ENCODE measurements around the gene HERC2.
A peak's percentile ranks its signal among the peaks of the same experiment; 100 is the strongest.
"Not testable (repeated sequence)": the region's sequence is repeated elsewhere in the genome, so short reads cannot be mapped to it uniquely, and the experiment has no call there.

Gene HERC2

DNA sequence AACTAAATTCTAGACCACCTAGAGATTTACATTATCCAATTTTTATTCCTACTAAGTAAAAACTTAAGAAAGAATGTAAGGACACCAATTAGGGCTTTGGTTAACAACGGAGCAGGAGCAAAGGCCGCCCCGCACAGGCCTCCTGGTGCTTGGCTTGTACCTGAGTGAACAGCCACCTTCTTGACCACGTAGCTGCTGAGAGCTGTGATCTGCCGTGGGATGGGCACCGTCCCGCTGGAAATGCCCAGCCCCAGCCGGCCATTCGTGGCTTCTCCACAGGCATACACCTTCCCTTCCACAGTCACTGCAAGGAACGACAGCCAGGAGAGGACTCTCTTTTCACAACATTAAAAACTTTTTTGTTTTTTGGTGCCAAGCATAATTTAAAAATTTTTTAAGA lies 143.3 kb downstream of the HERC2 start:
- no peak for DNase-seq

DNA sequence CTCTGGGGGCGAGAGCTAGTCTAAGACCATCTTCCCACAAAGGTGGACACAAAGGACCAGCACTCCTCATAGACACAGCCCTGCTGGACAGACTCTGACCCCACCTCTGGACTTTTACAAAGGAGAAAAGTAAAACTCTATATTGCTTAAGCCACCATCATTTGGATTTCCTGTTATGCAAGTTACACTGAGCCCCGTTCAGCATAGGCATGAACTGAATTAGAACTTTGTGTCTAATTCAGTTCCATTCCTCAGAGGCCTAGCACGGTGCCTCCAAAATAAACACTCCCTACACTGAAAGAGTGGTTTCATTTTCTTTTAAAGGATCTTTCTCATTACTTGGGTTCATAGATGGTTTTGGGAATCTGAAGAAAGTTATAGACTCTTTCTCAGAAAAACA lies 143.7 kb downstream of the HERC2 start:
- no peak for DNase-seq

DNA sequence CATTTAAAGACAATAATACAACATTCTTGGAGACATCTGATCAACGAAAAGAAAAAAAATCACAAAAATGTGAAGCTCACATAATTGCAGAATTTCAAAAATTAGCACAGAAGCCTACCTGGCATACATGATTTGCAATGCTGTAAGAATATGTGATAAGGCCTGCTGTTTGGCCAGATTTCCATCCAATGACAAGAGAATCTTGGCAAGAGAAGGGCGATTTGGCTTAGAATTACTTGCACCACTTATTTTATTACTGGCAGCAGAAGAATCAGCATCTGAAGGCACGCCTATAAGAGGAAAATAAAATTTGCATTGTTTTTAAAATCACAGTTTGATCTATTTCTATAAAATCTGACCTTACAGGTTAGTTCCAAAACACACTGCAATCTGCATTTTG lies 152.6 kb downstream of the HERC2 start:
- no peak for DNase-seq

DNA sequence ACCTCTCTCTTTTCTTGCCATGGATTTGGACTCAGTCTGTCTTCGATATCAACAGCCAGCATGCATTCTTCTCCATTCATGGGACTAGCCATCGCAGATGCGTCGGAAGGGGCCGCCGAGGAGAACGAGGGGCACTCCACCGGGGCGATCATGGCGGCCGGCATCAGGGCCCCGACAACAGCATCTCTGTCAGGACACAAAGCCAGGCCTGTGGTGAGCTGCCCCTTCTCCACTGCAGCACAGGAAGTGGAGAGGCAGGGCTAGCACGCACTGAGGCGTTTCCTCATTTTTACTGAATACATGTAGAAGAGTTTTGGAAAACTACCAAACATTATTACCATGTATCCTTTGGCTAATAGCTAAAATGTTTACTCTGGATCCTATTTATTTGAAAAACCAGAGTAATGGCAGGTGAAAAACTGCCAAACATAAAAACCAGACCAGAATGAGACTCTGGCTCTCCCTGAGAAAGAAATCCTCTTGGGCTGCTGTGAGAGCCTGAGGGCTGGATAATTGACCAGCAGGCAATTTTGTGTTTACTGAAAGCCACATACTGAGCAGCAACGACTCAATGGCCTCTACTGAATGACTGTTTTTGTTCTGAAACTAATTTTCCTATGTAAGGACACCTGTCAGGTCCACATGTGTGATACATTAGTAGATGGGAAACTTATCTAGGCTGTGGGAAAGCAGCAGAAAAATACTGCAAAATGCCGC lies 153.4 kb downstream of the HERC2 start:
- not testable (repeated sequence) for DNase-seq

DNA sequence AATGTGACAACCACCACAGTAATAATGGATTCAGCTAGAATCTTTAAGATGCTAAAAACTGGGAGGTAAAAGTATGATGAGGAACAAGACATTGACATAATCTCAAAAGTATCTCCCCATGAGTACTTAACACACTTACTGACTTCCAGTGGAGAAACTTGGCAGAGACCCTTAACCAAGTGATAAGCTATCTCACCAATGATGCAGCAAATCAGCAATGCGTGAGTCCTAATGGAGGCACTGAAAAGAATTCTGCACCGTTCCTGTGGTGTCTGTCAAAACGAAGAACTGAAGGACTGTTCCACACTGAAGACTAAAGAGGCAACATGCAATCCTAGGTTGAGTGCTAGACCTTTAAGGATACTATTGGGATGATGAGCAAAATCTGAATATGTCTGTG lies 154.9 kb downstream of the HERC2 start:
- no peak for DNase-seq

DNA sequence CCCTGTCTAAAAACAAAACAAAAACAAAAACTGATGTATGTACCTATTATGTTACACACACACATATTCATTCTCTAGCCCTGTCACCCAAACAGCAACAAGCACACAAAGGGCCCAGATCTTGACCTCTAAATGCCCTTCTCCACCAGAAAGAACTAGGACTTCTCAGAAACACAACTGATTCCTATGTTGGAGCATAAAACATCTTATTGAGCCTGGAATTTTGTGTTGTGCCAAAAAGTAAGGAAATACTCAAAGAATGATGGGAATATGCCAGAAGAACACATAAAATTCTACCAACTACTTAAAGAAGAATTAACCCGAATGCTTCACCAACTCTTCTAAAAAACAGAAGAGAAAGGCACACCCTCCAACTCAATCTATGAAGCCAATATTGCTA lies 156.2 kb downstream of the HERC2 start:
- DNase-seq: no peak

DNA sequence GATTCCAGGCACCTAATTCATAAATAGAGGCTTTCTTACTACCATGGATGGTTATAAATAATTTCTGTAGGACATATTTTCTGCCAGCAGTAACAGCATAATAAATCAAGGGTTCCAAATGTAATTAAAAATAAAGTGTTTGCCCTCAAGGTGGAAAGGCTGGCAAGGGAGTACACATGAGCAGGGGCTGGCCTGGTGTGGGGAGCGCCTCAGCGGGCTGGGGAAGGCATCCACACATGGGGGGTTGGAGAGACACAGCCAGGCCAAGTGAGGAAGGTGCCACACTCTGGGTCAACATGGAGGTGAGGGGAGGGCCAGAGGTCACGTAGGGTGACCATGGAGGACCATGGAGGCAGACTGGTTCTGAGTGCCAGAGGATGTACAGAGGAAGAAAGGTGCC lies 157.1 kb downstream of the HERC2 start:
- no peak for DNase-seq

DNA sequence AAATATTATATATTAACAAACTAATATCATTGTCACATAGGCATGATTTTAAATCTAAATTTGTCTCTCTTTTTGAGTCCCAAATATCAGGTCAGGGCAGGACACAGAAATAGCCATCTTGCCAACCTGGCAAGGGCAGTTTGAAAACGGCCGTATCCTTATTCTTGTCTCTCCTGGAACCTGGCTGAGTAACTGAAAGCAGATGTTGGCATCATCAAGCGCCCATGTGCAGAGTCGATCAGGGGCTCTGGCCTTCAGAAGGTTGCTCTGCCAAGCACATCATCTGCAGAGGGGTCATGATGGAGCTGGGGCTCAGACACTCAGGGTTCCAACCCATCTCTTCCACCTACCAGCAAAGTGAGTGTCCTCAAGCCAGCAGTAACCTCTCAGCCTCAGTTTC lies 167.7 kb downstream of the HERC2 start:
- DNase-seq: no peak

DNA sequence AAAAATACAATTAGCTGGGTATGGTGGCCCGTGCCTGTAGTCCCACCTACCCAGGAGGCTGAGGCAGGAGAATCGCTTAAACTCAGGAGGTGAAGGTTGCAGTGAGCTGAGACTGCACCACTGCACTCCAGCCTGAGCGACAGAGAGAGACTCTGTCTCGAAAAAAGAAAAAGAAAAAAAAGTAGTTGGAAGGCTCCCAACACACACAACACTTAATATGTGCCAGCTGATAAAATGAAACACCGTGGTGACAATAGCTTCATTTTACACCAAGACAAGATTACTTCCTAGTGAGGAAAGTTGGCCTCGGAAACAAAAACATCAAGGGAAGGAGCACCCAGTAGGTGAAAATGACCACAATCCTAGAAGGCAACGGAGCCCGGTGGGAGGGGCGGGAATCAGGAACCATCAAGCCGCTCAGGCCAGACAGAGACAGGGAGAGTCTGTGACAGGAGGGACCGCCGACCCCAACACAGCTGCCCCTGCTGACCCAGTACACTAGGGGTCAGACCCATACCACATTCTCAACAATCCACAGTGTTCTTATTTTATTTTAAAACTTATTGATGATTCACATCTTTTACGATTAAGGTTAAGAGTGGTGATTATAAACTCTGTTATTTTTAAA lies 168.4 kb downstream of the HERC2 start:
- DNase-seq: no peak

DNA sequence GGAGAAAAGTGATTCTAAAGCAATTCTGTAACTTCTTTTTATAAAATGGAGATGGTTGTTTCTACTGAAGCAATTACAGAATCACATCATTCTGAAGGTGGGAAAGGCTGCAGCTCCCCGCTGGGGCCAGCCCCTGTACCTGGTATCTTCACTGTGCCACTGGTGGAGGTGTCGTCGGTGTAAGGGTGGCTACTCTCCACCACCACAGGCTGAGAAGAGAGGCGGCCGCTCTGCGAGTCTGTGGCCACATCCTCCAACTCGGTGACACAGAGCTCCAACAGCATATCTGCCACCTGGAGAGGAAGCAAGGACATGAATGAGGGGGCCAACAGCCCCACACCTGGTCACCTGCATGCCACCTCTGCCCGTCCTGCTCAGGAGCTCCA lies 169.4 kb downstream of the HERC2 start:
- DNase-seq: not testable (repeated sequence)

DNA sequence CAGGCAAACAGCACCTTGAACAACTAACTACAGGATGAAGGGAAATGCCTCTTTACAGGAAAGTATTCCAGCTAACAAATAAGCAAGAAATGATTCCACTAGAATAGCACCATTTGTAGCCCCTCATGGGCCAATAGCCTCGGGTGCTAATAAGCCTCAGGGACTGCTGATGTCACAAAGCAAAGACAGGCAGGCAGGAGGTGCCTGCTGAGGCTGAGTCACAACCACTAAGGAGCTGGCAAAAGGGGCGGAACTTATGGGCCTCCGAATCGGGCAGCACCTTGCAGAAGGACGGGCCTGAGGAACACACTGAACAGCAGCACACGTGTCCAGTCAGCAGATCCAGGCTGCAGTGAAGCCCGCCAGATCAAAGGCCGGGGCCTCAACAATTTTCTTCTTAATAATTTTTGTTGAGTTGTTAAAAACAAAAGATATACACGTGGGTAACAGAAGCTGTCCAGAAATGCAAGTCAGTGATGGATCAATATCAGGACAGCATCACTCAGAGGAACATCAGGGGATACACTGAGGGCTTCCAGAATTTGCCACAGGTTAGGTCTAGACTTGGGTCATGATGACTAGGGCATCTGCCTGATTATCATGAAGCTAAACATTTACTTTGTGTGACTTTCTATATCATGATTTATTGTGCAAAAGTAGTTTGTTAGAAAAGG lies 170.0 kb downstream of the HERC2 start:
- DNase-seq: not testable (repeated sequence)

DNA sequence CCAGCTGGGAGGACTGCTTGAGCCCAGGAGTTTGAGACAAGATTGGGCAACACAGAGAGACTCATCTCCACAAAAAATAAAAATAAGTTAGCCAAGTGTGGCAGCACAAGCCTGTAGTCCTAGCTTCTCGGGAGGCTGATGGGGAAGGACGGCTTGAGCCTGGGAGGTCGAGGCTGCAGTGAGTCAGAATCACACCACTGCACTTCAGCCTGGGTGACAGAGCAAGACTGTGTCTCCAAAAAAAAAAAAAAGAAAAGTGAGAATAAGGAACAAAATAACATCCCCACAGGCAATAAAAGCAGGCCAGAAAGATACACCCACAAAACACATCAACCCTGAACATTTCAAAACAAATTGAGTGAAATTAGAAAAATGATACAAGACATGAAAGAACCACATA lies 174.2 kb downstream of the HERC2 start:
- DNase-seq: no peak

DNA sequence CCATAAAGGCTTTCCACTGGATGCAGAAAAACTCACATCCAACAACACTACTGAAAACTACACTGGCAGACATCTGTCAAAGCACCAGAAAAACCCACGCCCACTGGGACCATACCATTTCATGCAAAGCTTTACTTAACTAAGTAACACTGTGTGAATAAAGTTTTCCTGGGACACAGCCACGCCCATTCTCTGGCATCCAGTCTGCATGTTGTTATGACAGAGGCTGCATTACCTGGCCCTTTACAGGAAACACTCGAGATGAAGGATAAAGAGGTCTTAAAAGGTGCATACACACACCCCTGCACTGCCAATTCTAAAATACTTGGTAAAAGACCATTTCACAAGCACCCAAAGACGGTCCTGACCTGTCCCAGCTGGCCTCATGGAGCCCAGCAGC lies 176.6 kb downstream of the HERC2 start:
- not testable (repeated sequence) for DNase-seq

DNA sequence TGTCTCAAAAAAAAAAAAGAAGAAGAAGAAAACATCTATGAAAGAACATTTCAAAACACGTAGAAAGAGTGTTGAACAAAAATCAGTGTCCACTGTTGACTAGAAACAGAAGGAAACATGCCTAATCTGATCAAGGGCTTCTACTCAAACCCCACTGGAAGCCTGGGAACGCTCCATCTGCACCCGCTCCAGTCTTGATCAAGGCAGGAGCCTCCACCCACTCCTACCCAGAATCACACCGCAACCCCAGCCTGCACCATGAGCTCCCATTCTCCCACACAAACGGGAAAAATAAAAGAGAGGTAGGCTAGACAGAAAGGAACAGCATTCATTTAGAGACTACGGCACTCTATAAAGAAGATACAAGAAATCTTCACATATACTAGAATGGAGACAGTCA lies 181.9 kb downstream of the HERC2 start:
- no peak for DNase-seq

DNA sequence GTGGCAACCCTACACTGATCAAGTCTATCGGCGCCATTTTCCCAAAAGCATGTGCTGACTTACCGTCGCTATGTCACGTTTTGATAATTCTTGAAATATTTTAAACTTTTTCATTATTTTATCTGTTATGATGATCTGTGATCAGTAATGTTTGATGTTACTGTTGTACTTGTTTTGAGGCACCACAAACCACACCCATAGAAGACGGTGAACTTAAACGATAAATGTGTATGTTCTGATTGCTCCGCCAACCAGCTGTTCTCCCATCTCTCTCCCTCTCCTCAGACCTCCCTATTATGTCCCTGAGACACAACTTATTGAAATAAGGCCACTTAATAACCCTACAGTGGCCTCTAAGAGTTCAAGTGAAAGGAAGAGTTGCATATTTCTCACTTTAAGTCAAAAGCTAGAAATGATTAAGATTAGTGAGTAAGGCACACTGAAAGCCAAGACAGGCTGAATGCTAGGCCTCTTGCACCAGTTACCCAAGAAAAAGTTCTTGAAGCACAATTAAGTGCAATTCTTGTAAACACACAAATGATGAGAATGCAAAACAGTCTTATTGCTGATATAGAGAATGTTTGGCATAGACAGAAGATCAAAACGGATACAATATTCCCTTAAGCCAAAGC lies 184.5 kb downstream of the HERC2 start:
- DNase-seq: not testable (repeated sequence)

DNA sequence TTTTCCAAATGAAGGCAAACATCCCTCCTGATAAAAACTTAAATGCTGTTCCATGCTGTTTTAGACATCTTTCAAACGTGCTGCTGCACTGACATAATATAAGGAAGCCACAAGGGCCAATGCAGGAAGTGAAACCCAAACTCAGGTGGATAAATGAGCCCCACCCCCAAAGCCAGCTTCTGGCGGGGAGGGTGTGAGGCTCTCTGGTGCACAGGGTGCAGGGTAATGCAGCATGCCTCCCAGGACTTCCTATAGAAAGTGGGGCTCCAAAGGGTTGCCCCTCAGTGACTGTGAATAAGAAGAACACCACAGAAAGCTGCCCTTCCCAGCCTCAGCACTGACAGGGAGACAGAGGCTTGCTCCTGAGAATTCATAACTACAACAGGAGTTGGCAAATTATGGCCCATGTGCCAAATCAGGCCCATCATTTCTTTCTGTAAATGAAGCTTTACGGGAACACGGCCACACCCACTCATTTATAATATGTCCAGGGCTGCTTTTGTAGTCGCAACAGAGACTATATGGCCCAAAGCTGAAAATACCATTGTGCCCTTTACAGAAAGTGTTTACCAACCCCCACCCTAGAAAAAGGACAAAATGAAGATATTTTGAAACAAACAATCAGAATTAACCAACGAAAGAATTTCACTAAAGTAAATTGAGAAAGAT lies 185.6 kb downstream of the HERC2 start:
- DNase-seq: not testable (repeated sequence)

DNA sequence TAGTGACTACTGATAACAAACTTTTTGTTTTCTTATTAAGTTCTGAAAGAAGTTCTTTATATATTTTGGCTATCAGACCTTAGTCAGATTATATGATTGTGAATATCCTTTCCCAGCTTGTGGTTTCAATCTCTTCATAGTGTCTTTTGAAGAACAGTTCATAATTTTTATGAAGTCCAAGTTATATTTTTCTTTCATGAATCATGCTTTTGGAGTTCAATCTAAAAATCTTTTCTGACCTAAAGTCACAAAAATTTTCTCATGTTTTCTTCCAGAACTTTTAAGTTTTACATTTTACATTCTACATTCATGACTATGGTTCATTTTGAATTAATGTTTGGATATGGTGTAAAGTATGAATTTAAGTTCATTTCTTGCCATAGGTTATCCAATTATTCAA lies 188.7 kb downstream of the HERC2 start:
- DNase-seq: peak; percentile 15

DNA sequence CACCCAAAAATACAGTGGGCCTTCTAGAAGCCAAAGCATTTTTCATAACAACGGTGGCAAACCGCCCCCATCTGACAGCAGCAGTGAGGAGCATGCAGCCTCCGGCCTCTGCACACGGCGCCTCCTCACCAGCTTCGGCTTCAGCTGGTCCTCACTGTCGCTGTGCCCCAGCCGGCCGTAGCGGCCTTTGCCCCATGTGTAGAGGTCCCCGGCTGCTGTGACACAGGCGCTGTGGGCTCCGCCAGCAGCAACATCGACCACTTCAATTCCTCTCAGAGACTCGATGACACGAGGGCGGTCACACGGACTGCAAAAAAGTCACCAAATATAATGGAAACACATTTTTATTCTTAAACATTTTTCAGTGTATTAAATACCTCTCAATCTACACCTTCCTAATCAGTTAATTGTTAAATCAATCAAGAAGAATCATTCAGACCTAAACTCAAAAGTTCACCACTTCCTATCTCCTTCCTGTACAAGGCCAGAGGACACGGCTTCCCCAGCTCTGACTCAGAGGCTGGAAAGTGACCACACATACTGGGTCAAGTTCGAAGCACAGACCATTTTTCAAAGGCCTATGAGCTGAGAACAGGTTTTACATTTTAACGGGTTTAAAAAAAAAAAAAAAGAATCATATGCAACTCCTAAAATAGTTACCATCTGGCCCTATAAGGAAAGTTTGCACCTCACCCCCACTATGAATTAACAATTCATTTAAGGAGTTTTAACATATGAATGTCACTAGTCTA lies 189.3 kb downstream of the HERC2 start:
- peak; percentile 12 for DNase-seq

DNA sequence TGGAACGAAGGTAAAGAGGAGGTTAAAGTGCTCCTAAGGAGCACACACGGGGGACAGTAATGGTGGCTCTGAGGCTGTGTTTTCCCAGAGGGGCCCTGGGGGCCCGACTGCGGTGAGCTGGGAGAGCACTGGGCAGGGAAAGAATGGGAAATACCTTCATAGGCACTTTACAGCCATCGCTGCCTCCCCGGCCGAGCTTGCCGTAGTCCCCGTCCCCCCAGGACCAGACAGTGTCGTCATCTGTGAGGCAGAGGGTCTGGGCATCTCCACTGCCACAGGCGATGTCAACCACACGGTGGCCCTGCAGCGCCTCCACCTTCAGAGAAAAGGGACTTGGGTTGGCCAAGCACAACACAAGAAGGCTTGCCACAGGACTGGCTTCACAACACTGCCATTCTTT lies 190.0 kb downstream of the HERC2 start:
- DNase-seq: no peak

DNA sequence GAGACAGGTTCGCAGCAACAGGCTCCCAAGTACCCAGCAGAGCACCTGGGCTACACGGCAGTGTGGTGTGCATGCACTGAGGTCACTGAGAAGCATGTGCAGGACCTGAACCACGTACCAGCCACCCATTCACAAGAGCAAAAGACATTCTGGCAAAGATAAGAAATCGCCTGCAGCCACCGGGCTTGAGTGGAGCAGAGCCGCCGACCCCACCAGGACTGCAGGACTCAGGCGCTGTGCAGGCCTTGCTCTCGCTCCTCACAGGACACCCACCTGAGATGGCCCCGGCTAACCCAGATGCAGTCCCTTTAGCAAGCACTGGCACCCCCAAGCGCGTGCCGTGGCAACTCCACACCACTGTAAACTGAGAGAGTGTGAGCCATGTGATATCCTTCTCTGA lies 190.6 kb downstream of the HERC2 start:
- no peak for DNase-seq

DNA sequence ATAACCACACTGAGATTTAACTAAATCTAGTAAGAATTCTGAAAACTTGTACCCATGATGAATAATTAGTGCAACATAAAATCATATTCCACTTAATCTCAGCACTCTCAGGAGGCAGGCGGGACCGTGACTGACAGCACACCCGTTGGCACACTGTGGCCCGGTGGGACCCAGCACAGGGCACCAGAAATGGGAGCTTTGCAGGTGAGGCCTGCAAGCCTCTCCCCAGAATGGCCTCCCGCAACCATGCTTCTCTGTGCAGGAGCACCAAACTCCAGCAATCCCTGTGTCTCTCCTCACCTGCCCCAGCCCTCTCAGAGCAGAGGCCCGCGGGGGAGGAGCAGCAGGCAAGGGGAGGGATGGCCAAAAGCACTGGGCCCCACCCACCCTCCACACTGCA lies 191.3 kb downstream of the HERC2 start:
- DNase-seq: no peak

DNA sequence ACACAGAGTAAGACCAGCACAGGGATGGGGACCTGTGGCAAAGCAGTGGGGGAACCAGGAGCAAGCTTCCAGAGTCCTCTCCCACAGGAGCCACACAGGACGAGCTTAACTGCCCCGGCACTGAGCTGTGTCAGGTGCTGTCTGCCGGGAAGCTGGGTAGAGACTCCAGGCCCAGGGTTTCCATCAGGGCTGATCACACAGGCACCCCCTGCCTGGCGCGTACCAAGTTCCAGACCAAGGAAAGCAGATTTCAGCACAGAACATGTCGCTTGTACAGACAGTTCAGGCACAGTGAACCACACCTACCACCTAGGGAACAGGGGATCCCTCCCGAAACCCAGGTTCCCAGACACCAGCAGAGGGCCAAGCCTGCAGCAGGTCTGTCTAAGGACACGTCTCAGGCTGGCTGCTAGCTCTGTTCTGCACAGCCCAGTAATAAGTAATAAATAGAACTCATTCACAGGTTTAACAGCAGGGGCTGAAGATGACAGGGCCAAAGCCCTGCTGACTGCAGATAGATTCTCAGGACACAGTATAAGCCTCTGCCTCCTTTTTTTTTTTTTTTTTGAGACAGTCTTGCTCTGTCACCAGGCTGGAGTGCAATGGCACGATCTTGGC lies 192.6 kb downstream of the HERC2 start:
- no peak for DNase-seq
